ENCODE data around the gene TTC7B.

TTC7B gene

DNA sequence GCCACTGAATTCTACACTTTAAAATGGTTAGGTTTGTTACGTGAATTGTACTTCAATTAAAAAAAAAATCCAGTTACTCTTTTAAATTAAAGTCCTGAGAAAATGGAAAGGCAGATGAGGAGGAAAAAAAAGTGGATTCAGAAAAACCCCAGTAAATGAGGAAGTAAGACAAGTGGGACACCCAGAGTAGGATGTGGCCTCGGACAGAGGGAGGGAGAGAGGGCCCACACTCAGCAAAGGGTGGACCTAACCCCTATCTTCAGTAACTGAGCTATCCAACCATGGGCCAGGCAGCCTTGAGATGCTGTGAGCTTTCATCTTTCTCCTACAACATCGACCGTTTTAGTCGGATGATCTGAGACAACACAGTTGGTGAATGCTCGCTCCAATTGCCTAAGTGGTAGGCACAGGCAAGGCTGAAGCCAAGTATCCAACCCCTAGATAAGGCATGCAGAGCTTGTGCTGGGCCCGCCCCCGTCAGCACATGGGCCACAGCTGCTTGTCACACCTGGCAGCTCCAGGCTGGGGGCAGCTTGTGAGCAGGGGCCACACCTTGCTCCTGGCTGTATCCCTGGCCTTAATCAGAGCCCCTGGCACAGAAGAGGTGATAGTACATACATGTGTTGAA is 142.1 kb downstream of the TTC7B start:
- no peak for DNase-seq (ENCODE audit: low spot score)

- no peak for DNase-seq (ENCODE audit: low spot score)
Observed at GRCh38 chr14:90671382-90672234, 144.6 kb downstream of the TTC7B start.

GRCh38 chr14:90669731-90670130 is 146.5 kb downstream of the TTC7B start:
- no peak for DNase-seq (ENCODE audit: low spot score)

GRCh38 chr14:90666571-90666970 is 149.7 kb downstream of the TTC7B start:
- DNase-seq (ENCODE audit: low spot score): no peak

DNA sequence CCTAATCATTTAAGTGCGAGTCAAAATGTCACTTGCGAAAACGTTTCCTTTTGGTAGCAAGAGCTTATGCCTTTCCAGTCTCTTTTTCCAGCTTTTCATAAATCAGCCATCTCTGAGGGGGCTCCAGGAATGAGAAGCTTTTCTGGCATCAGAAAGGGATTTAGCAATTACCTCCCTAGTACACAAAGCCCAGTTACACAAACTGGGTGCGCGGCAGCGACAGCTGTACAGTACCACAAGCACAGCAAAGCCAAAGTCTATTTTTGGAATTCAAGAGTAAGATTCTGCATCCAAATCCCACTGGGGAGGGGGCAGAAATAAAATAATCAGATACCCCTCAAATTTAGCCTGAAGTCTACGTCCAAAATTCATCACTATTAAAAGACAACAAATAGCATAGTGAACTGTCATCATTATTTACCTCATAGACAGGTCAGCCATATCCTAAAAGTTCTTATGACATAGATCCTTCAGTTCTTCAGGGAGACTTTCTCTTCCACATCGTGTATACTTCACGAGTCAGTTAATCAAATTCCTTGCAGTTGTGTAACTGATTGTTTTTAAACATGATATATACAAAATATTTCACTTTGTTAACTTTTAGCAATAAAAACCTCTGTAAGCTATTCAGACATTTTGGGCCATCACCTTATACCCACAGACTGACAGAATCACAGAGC is 150.8 kb downstream of the TTC7B start:
- peak; percentile 64 for DNase-seq (ENCODE audit: low spot score)

DNA sequence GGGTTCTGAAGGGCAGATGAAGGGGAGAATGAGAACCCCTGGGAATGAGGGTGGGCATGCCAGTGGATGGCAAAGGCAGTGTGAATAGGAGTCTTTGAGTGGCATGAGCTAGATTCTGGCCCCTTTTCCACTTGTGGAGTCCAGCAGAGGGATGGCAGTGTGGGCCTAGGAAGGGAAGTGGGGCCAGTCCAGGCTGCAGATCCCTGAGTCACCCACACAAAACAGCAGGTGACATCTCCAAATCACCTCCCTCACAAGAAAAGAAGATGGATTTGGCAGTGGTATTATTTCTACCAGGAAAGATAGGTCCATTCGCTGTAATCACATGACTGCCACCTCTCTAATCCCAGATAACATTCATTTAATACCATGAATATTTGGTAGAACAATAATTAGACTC is 151.3 kb downstream of the TTC7B start:
- peak; percentile 42 for DNase-seq (ENCODE audit: low spot score)

DNA sequence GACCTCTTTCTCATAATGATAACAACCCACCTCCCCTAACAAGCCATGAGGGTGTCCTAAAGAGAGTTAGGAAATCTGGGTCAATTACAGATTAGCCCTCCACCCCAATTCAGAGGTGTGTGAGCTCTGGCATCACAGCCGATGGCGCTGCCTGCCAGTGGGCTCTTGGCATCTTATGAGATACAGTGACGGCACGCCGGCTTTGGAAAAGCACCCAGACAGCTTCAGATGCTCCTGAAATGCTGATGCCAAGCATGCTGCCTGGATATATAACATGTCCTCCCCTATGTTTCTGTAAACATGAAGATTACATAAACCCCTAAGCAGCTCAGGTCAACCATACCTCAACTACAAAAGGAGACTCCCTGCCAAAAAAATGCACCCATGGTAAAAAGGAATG is 152.6 kb downstream of the TTC7B start:
- DNase-seq (ENCODE audit: low spot score): no peak

GRCh38 chr14:90663140-90663539 is 153.1 kb downstream of the TTC7B start:
- DNase-seq (ENCODE audit: low spot score): no peak

DNA sequence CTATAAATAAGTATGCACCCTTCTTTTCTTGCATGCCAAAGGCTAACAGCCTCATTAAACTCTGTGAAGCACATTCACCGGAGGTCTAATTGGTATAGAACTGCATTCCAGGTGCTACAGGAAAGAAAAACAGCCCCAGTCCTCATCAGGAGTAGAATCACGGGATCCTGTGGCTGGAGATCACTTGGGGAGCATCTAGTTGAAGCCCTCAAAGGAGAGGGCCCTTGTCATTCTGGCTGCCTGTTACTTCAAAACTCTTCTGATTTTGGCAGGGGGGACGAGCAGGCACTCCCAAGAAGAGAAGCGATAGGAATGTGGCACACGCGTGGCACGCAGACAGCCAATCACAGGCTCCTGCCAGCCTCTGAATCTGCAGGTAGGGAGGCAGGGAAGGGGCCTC is 154.4 kb downstream of the TTC7B start:
- DNase-seq (ENCODE audit: low spot score): no peak

DNA sequence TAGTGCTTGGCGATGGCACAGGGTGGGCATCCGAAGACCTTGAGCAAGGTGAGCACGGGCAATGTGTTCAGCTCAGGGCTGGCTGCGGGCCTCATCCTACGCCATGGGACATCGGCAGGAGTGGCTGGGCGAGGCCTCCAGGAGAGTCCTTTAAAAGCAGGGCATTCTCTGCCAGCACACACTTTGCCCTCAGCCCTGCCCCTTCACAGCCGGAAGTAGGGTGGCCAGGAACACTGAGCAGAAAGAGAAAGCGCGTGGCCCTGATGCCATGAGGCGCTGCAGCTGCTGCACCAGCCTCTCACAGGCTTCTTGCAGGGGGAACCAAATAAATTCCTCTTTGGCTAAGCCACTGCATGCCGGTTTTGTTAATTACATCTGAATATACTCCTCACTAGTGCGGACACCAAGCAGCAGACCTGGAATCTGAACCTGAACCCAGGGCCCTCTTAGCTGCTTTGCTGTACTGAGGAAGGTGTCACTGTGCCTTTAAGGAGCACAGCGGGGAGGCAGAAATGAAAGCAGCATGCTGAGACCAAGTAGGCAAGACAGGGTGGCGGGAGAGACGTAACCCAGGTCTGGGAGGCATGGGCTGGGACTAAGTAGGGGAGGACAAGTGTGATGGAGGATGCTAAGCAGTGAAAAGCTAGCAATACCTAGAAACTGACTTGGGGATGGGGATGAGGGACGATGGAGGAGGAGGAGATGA is 155.2 kb downstream of the TTC7B start:
- DNase-seq (ENCODE audit: low spot score): no peak

DNA sequence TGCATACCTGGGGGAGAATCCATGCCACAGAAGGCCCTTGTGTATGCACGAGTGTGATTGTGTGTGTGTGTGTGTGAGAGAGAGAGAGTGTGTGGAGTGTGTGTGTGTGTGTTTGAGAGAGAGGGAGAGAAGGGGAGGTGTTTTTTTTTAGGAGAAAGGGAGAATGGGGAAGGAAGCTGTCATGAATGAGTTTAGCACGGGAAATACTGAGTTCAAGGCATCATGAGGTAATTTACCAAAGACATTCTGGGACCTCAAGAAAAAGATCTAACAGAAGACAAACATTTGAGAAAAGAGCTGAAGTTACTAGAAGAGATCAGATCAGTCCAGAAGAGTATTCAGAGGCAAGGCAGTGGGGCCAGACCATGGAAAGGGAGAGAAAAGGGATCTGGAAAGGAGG is 157.1 kb downstream of the TTC7B start:
- no peak for DNase-seq (ENCODE audit: low spot score)

DNA sequence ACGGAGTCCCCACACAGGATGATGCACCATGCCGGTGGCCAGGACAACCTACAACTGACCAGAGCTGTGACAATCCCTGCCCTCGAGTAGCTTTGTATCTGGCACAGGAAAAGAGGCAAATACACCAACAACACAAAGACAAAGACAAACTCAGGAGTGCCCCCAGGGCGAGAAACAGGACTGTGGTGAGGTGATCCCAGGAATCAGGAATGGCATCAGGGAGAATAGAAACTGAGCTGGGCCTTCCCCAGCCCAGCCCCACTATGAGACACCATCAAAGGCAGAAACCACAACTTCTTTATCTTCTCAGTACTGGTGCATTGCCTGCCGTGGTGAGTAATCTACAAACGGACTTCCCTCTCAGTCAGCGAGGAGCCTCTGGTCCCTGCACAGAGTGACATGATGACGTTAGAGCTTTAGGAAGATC is 157.7 kb downstream of the TTC7B start:
- no peak for DNase-seq (ENCODE audit: low spot score)

GRCh38 chr14:90656973-90657372 is 159.3 kb downstream of the TTC7B start:
- no peak for DNase-seq (ENCODE audit: low spot score)

DNA sequence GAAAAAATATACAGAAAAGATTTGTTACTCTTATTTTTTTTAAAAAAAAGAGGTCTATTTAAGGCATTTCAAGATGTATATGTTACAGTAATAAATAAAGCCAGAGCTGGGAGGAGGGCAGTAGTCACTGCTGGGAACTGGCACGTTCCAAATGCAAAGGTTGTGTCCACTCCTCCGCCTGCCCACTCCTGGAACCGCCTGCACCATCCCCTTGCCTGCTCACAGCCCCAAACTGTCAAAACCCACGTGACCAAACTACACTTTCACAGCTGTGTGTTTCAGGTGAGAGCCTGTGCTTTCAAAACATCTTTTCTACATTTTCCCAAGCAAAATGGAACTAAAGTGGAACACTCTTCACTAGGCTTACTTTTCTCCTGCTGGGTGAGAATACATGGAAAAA is 160.4 kb downstream of the TTC7B start:
- DNase-seq (ENCODE audit: low spot score): no peak

GRCh38 chr14:90654831-90655276 is 161.4 kb downstream of the TTC7B start:
- DNase-seq (ENCODE audit: low spot score): no peak

- no peak for DNase-seq (ENCODE audit: low spot score)
Observed at GRCh38 chr14:90652626-90653025, 163.6 kb downstream of the TTC7B start.

DNA sequence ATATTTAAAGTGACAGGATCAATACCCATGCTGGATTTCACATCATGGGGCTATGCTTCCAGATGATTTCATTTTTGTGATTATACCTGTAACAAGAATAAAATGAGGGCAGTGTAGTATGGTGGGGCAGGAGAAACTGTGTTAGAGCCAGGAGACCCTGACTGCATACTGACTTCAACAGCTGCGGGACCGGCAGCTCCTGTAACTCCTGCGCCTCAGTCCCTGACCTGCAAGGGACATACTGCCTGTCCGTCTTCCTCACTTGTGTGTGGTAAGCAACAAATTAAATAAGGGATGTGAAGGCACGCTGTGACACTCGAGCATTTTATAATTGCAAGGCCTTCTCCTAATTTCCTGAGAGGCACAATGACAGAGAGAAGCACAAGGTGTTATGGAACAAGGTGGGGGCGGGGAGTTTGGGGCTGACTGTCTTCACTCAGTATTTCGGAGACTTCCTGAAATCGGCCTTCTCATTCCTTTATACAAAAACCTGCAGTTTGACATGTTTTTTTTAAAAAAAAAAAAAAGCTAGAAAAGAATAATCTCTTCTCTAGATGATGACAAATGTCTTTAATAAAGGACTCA is 164.2 kb downstream of the TTC7B start:
- no peak for DNase-seq (ENCODE audit: low spot score)

- no peak for DNase-seq (ENCODE audit: low spot score)
Observed at GRCh38 chr14:90651271-90651804, 164.9 kb downstream of the TTC7B start.

DNA sequence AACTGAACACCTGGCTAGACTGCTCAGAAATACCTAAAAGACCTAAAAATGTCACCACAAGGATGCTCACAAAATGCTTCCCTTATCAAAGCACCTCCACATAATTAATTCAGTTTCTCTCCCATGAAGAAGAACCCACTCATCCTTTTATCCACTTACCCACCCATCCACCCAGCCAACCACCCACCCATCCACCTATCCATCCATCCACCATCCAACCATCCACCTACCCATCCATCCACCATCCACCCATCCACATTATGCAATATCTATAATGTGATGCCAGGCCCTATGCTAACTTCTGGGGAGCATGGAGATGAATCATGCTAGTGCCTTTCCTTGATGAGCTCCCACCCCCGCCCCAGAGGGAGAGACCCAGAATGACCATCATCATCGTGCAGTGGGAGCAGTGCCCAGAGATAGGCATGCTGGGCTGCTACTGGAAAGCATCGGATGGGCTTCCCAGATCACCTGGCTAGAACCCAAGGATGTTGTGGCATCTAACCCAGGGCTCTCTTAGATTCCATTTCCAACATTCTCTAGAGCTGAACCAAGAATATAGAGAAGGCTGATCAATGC is 166.6 kb downstream of the TTC7B start:
- DNase-seq (ENCODE audit: low spot score): no peak

- no peak for DNase-seq (ENCODE audit: low spot score)
Observed at GRCh38 chr14:90649083-90649482, 167.1 kb downstream of the TTC7B start.

DNA sequence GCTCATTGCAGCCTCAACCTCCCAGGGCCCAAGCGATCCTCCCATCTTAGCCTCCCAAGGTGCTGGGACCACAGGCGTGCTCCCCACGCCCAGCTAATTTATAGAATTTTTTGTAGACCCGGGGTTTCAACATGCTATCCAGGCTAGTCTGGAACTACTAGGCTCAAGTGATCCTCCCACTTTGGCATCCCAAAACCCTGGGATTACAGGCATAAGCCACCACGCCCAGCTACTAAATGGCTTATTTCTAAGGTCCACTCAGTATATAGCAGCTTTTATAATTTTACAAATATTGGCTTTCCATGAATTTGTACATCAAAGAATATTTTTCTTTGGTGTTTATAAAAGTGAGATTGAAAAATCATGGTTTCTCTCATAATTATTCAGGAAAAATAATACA is 167.8 kb downstream of the TTC7B start:
- no peak for DNase-seq (ENCODE audit: low spot score)
